DND-41 (cell line): ENCODE data around the gene GADD45B.

Experiments
- ATAC-seq: fragments of 200-7000 bp; cut with Tn5 transposase; 3 replicates; pipeline ENCODE4 v1.9.1; 2021; ENCODE audit warnings: low read depth; ENCODE audit not compliant: insufficient read depth
- DNase-seq: peaks from one replicate; pipeline ENCODE4 v3.0.0-alpha.2; 2020
- H2AFZ ChIP-seq: 2 replicates; pipeline ENCODE4 v1.6.0; 2012; ENCODE audit warnings: low read depth, low read length
- H3K27ac ChIP-seq: 2 replicates; pipeline ENCODE4 v1.5.1; 2012; ENCODE audit warnings: low read length, inconsistent platforms
- H3K27me3 ChIP-seq: fragments of 200-600 bp; sonication (generic); 2 replicates; pipeline ENCODE4 v1.6.0; 2012; ENCODE audit warnings: low read length, mild to moderate bottlenecking, inconsistent platforms; ENCODE audit not compliant: insufficient read depth, poor library complexity
- H3K36me3 ChIP-seq: 2 replicates; pipeline ENCODE4 v1.5.1; 2012; ENCODE audit warnings: low read length, inconsistent platforms; ENCODE audit not compliant: insufficient read depth
- H3K4me1 ChIP-seq: 2 replicates; pipeline ENCODE4 v1.5.1; 2012; ENCODE audit warnings: mild to moderate bottlenecking, low read length; ENCODE audit not compliant: insufficient read depth
- H3K4me2 ChIP-seq: 2 replicates; pipeline ENCODE4 v1.6.0; 2012; ENCODE audit warnings: mild to moderate bottlenecking, moderate library complexity, low read length, inconsistent platforms; ENCODE audit not compliant: insufficient read depth
- H3K4me3 ChIP-seq, 2 experiments: fragments of 200-600 bp in 1 of 2; shearing (Covaris generic) in 1 of 2; 2 replicates each; pipeline ENCODE4 v1.5.1; 2012 to 2016; ENCODE audit warnings: inconsistent platforms in 2 of 2, low read length in 2 of 2, mild to moderate bottlenecking in 2 of 2, low read depth in 1 of 2, moderate library complexity in 1 of 2
- H3K79me2 ChIP-seq: 2 replicates; pipeline ENCODE4 v1.6.0; 2012; ENCODE audit warnings: low read length, inconsistent platforms; ENCODE audit not compliant: insufficient read depth
- H3K9ac ChIP-seq: 2 replicates; pipeline ENCODE4 v1.6.0; 2012; ENCODE audit warnings: low read depth, mild to moderate bottlenecking, inconsistent platforms, low read length, moderate library complexity
- H3K9me3 ChIP-seq: 2 replicates; pipeline ENCODE4 v1.5.1; 2012; ENCODE audit warnings: low read length, moderate library complexity, mild to moderate bottlenecking, inconsistent platforms; ENCODE audit not compliant: insufficient read depth, severe bottlenecking
- H4K20me1 ChIP-seq: 2 replicates; pipeline ENCODE4 v1.6.0; 2012; ENCODE audit warnings: low read length; ENCODE audit not compliant: insufficient read depth
- EZH2 ChIP-seq: IDR thresholded peaks from 3 replicates; pipeline ENCODE4 v1.6.1; 2012; ENCODE audit warnings: borderline replicate concordance, low read depth, mild to moderate bottlenecking, moderate library complexity, low read length, inconsistent platforms; ENCODE audit not compliant: severe bottlenecking
- TF ChIP-seq, protein P1 (sequence below): IDR thresholded peaks from 2 replicates; pipeline ENCODE4 v1.5.1; 2012; ENCODE audit warnings: borderline replicate concordance, low read length, moderate library complexity, mild to moderate bottlenecking; ENCODE audit not compliant: poor library complexity, severe bottlenecking; ENCODE audit errors: extremely low read depth

Gene GADD45B

DNA sequence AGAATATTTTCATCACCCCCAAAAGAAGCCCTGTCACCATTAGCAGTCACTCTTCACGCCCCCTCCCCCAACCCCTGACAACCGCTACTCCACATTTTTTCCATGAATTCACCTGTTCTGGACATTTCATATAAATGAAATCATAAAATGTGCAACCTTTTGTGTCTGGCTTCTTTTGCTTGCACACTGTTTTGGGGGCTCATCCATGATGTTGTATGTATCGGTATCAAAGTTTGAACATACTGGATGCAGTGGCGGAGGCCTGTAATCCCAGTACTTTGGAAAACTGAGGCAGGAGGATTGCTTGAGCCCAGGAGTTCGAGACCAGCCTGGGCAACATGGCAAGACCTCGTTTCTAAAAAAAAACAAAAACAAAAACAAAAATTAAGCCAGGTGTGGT, 7.2 kb downstream of the GADD45B start:
- no peak overlapping the region for H3K9ac ChIP-seq
- H3K79me2 ChIP-seq = peaks cover 7% of the 10 kb centered on the region
- ATAC-seq (no peak), DNase-seq (no peak)
- no peak overlapping the region for H3K4me2 ChIP-seq
- H3K9me3 ChIP-seq = no peaks in the 10 kb centered on the region
- TF ChIP-seq, protein P1, sequence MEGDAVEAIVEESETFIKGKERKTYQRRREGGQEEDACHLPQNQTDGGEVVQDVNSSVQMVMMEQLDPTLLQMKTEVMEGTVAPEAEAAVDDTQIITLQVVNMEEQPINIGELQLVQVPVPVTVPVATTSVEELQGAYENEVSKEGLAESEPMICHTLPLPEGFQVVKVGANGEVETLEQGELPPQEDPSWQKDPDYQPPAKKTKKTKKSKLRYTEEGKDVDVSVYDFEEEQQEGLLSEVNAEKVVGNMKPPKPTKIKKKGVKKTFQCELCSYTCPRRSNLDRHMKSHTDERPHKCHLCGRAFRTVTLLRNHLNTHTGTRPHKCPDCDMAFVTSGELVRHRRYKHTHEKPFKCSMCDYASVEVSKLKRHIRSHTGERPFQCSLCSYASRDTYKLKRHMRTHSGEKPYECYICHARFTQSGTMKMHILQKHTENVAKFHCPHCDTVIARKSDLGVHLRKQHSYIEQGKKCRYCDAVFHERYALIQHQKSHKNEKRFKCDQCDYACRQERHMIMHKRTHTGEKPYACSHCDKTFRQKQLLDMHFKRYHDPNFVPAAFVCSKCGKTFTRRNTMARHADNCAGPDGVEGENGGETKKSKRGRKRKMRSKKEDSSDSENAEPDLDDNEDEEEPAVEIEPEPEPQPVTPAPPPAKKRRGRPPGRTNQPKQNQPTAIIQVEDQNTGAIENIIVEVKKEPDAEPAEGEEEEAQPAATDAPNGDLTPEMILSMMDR = no peak
- no peak for TF ChIP-seq EZH2
- no peaks in the 10 kb centered on the region; the same call in 1 of the 2 replicates for H4K20me1 ChIP-seq
- peaks cover 14% of the 10 kb centered on the region for H3K4me1 ChIP-seq
- no peak overlapping the region for H2AFZ ChIP-seq
- no peaks in the 10 kb centered on the region for H3K27me3 ChIP-seq
- H3K27ac ChIP-seq = no peak overlapping the region
- no peak overlapping the region for H3K4me3 ChIP-seq
- peaks cover 4% of the 10 kb centered on the region for H3K36me3 ChIP-seq

DNA sequence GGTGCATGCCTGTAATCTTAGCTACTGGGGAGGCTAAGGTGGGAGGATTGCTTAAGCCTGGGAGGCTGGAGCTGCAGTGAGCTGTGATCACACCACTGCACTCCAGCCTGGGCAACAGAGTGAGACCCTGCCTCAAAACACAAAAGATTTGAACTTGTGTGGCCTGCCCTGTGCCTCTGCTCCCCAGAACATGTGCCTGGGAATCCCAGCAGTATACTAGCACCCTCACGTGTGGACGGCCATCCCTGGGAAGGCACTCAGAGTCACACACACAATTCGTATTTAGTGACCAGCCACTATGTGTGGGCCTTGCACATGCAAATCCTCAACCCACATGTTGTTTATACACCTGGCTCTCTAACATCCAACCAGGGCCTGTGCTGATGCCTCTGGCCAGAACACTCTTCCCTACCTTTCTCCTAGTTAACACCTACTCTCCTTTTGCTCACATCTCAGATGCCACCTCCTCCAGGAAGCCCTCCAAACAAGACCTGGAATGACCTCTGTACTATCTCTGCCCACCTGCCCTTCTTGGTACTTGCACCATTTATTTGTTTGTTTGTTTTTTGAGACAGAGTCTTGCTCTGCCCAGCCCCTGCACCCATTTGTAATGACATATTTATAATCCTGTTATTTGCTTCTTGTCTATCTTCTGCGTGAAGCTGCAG, 7.7 kb downstream of the GADD45B start:
- H2AFZ ChIP-seq = no peak overlapping the region
- H3K36me3 ChIP-seq = no peaks in the 10 kb centered on the region; the same call in 1 of the 2 replicates
- no peak overlapping the region for H3K4me2 ChIP-seq
- no peak overlapping the region for H3K9ac ChIP-seq
- TF ChIP-seq, protein P1 = no peak
- TF ChIP-seq EZH2 = no peak
- no peaks in the 10 kb centered on the region for H3K9me3 ChIP-seq
- H3K27me3 ChIP-seq = no peaks in the 10 kb centered on the region
- DNase-seq (no peak), ATAC-seq (no peak)
- H3K4me1 ChIP-seq = peaks cover 8% of the 10 kb centered on the region
- peaks cover 1% of the 10 kb centered on the region; the same call in 1 of the 2 replicates for H3K79me2 ChIP-seq
- H3K4me3 ChIP-seq = no peak overlapping the region
- no peak overlapping the region for H3K27ac ChIP-seq
- H4K20me1 ChIP-seq = no peaks in the 10 kb centered on the region

DNA sequence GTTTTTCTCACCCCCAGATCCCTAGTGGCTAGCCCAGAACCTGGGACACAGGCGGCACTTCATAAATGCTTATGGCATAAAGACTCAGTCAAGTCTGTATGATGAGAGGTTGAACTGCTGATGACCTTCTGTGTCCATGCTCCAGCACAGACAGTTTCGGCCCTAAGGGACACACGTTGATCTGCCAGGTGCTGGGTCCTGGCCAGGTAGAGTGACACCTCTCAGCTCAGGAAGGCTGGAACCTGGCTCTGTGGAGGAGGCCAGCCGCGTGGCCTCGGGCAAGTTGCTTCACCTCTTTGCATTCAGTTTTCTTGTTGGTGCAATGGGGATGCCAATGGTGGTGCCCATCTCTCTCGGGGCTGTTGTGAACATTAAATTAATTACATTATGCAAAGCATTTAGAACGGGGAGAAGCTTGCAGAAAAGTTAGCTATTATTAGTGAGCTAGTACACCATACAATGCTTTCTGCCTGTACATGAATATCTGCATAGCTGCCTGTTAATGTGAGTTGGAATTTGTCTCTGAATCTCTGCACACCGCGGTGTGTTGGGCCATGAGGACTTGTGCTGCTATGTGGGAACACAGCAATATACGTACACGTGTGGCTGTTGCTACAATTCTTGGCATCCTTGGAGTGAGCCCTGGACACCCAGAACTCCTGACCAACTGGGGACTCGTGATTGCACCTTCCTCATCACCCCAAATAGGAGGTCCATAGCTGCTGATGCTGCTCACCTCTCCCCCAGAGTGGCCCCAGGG, 8.4 kb downstream of the GADD45B start:
- no peak overlapping the region for H3K9ac ChIP-seq
- H4K20me1 ChIP-seq = no peaks in the 10 kb centered on the region
- no peaks in the 10 kb centered on the region for H3K9me3 ChIP-seq
- no peaks in the 10 kb centered on the region for H3K79me2 ChIP-seq
- H3K36me3 ChIP-seq = no peaks in the 10 kb centered on the region
- H3K27ac ChIP-seq = no peak overlapping the region
- H2AFZ ChIP-seq = no peak overlapping the region
- no peak overlapping the region for H3K4me2 ChIP-seq
- TF ChIP-seq, protein P1 = no peak
- no peak for TF ChIP-seq EZH2
- ATAC-seq (no peak), DNase-seq (no peak)
- no peaks in the 10 kb centered on the region for H3K27me3 ChIP-seq
- peaks cover 1% of the 10 kb centered on the region for H3K4me1 ChIP-seq
- H3K4me3 ChIP-seq = no peak overlapping the region
